HG03064 (cell line): Measurements from ENCODE around the gene CDCA5.
"Not testable (repeated sequence)": the region's sequence is repeated elsewhere in the genome, so short reads cannot be mapped to it uniquely, and the experiment has no call there.

Source experiments
- ATAC-seq: cut with Tn5 transposase; IDR thresholded peaks from one replicate; pipeline ENCODE4 v1.9.1; 2021; ENCODE audit warnings: low read depth; ENCODE audit not compliant: unreplicated experiment

Gene CDCA5

DNA sequence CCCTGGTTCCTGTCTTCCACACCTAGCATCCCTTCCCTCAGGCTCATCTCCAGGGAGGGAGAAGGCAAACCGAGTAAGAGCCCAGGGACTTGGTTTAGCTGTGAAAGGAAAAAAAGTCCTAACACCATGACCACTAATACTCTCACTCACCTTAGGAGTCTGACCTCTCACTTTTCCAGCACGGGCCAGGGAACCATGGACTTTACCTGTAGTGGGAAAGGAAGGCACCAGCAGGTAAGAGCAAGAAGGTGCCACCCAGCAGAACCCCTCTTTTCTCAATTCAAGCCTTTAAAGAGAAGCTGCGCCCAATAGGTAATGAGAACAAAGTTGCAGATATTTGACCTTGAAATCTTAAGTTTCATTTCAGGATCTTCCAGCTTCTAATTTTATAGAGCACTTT is 37.0 kb upstream of the CDCA5 start:
- no peak for ATAC-seq

DNA sequence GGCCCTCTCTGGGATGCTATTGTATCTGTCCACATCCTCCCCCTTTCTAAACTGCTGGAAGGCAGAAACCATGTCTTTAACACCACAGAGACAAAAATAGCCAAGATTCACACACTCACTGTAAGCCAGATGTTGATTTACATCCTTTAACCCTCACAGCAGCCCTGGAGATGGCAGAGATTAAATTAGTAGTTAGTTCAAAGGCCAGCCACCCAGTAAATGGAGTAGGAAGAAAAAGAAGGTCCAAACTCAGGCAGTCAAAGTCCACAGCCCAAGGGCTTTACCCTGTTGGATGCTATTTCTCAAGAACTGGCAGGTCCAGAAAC is 35.8 kb upstream of the CDCA5 start:
- ATAC-seq: no peak

DNA sequence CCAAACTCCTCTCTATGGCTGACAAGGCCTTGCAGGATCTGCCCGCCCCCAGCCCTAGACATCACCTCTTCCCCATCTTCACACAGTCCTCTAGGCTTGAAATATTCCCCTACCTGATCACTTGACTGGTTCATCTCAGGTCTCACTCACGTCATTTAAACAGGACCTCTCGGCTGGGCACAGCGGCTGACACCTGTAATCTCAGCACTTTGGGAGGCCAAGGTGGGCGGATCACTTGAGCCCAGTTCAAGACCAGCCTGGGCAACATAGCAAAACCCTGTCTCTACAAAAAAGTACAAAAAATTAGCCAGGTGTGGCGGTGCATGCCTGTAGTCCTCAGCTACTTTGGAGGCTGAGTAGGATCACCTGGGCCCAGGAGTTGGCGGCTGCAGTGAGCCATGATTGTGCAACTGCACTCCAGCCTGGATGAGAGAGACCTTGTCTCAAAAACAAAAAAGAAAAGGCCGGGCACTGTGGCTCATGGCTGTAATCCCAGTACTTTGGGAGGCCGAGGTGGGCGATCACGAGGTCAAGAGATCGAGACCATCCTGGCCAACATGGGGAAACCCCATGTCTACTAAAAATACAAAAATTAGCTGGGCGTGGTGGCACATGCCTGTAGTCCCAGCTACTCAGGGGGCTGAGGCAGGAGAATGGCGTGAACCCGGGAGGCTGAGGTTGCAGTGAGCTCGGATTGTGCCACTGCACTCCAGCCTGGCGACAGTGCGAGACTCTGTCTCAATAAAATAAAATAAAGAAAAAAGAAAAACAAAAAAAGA is 35.2 kb upstream of the CDCA5 start:
- not testable (repeated sequence) for ATAC-seq

DNA sequence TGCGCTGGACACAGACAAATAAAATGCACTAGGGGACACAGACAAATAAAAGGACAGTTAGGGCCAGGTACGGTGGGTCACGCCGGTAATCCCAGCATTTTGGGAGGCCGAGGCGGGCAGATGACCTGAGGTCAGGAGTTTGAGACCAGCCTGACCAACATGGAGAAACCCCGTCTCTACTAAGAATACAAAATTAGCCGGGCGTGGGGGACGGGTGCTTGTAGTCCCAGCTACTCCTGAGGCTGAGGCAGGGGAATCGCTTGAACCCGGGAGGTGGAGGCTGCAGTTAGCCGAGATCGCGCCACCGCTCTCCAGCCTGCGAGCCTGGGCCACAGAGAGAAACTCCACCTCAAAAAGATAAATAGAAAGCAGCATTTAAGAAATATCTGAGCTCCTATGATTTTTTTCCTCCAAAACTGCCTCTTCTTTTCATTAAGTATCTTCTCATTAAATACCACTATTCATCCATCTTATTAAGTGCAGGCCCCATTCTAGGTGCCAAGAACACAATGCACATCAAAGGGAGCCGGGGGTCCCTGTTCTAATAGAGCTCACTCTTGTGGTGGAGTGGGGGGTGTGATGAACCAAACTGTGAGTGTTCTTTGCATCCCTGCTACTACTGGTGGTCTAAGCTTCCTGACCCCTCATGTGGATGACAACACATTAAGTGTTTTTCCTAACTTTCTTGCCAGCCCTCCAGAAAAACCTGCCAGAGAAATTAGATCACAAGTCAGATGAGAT is 34.4 kb upstream of the CDCA5 start:
- no peak for ATAC-seq

DNA sequence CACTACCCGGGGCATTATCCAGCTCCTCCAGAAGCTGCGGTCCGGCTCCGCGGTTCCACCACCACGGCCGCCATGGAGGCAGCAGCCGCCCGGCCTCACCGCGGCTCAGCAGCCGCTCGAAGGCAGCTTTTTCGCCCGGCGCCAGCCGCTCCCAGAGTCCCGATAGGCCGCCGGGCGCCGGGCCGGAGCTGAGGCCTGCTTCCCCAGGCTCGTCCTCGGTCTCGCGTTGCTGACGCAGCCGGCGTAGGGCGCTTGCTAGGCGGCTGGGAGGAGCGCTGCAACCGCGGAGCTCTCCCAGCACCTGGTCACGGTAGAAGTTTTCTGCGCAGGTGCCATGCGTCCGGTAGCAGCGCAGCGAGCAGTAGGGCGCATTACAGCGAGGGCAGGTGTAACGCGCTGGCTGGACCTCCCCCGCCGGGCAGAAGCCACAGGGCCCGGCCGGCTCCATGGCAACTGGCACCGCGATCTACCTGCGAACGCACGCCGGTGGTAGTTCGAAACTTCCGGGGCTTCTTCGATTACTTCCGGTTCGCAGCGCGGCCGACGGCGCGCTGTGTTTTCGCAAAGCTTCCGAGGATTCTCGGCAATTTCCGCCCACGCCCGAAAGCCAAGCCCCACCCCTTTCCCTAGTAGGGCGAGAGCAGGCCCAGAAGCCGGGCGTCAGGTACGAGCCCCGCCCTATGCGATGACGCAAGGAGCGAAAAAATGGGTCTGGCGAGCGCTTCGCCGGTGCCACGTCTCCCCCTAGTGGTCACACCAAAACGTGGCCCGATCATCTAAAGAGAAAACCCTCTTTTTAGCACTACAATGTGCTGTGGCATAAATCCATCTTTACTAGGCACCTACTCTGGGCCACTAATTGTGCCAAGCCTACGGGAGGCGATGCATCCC is 33.6 kb upstream of the CDCA5 start, which contains the start of gene ZNHIT2:
ZNHIT2 (minus strand) TSS at position 496 of the 891 bp plus-strand sequence; CDS start at position 448, 48 bp downstream.
- ATAC-seq: peak; percentile 51

DNA sequence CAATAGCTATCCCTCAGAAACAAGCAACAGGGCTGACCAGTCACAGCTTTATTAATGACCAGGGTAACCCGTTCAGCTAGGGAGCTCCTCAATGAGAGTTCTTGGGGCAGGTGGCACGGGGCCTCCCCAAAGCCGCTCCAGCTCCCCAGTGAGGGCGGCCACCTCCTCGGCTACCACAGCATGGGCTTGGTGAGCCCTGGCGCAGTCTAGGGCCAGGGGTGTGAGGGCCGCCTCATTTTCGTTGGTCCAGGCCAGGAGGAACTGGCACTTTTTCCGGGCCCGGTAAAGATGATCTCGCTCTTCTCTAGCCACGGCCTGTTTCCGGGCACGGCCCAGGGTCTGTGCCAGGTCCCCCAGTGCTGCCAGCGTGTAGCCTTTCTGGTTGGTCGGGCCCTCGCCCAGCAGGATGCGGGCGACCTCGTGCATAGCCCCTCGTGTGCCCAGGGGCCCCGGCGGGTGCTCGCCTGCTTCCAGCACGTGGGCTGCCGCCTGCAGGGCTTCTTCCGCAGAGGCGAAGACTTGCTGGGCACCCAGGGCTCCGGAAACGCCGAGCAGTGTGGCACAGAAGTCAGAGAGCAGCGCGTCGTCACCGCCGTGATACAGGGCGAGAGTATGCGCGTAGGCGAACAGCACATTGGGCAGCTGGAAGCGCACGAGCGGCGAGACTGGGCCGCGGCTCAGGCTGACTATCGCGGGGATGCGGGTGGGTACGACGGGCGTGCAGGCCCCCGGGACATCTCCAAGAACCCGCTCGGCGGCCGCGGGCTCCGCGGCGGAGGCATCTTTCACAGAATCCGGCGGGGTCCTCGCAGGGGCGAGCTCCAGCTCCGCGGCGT is 32.7 kb upstream of the CDCA5 start:
- no peak for ATAC-seq

DNA sequence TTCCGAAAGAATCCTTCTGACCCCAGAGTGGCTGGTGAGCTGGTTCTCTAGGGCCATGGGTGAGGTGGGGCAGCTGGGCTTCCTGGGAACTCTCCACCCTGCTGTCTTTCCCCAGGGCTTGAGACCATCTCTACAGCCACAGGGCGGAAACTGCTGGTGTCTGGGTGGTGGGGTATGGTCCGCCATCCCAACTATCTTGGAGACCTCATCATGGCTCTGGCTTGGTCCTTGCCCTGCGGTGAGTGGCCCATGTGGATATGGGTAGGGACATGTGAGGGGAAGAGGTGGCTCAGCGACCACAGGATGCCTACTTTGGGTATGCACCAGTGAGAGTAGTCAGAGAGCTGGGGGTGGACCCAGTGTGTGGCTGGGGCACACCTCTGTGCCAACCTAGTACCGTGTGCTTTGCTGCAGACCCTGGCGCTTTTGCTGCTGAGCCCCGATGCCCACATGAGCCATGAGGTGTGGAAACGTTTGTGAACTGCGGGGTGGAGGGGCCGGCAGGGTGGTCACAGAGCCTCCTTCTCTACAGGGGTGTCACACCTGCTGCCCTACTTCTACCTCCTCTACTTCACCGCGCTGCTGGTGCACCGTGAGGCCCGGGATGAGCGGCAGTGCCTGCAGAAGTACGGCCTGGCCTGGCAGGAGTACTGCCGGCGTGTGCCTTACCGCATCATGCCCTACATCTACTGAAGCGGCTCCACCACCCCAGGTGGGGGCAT is 31.7 kb upstream of the CDCA5 start:
- no peak for ATAC-seq

DNA sequence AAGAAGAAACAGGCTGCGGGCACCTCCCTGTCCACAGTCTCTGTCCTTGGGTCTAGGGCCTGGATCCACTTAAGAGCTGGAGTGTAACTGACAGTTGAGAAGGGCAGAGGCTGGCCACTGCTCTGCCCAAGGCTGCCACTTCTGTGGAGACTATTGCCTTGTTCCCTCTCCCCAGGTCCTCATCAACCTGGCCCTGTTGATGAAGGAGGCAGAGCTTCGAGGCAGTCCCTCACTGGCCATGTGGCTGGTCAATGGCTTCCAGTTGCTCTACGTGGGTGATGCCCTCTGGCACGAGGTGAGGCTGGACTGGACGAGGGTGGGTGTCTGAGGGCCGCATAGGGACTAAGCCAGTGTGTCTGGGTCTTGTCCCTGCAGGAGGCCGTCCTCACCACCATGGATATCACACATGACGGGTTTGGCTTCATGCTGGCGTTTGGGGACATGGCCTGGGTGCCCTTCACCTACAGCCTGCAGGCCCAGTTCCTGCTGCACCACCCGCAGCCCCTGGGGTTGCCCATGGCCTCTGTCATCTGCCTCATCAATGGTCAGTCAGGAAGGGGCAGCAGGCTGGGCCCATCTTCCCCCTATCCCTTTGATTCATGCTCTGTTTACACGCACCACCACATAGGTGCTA is 30.8 kb upstream of the CDCA5 start:
- ATAC-seq: no peak

DNA sequence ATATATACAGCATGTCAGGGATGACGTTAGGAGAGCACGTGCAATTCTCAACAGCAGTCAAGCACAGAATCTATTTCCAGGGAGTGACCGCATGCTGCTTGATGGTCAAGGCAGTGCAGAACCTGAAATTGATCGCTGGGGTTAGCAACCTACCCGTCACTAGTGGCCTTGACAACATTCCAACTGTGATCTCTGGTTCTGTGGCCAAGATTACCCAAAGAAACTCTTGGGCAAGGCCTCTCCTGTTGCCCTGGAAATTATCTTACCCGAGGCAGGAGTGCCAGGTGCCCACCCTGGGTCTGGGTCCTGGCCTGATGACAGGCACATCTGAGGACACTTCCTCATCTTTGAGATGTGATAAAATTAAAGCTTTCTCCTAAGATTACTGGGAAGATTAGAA is 30.0 kb upstream of the CDCA5 start:
- no peak for ATAC-seq

DNA sequence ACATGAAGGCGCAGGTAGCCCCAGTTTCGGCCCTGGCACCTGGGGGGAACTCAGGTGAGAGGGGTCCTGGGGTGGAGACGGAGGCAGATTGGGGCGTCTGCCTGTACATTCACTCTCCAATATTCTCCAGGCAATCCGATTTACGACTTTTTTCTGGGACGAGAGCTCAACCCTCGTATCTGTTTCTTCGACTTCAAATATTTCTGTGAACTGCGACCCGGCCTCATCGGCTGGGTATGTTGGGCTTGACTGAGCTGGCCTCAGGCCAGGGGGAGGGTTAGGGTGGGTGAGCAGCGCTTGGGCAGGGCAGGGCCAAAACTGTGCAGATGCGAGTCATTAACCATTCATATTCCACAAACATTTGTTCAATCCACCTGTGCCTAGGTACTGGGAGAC is 29.5 kb upstream of the CDCA5 start:
- no peak for ATAC-seq

DNA sequence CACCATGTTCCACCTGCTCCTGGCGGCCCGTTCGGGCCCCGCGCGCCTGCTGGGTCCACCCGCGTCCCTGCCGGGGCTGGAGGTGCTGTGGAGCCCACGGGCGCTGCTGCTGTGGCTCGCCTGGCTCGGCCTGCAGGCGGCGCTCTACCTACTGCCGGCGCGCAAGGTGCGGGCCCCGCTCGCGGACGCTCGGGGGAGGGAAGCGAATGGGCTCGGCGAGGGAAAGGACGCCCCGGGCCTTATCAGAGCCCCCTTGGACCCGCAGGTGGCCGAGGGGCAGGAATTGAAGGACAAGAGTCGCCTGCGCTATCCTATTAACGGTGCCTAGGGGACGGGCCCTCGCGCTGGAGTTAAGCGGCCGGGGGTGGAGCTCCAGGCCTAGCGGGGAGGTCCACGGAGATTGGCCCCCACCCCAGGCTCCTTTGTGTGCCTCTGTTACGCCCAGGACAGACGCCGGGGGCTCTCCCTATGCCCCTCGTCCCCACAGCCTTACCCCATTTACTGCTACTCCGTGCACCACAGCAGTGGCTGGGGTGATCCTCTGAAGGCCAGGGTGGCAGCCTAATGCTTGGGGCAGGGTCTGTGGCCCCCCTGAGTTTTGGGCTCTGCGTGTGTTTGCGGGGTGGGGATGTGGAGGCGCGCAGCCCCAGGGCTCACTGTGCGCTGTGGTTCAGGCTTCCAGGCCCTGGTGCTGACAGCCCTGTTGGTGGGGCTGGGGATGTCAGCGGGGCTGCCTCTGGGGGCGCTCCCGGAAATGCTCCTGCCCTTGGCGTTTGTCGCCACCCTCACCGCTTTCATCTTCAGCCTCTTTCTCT is 28.9 kb upstream of the CDCA5 start:
- ATAC-seq: no peak

DNA sequence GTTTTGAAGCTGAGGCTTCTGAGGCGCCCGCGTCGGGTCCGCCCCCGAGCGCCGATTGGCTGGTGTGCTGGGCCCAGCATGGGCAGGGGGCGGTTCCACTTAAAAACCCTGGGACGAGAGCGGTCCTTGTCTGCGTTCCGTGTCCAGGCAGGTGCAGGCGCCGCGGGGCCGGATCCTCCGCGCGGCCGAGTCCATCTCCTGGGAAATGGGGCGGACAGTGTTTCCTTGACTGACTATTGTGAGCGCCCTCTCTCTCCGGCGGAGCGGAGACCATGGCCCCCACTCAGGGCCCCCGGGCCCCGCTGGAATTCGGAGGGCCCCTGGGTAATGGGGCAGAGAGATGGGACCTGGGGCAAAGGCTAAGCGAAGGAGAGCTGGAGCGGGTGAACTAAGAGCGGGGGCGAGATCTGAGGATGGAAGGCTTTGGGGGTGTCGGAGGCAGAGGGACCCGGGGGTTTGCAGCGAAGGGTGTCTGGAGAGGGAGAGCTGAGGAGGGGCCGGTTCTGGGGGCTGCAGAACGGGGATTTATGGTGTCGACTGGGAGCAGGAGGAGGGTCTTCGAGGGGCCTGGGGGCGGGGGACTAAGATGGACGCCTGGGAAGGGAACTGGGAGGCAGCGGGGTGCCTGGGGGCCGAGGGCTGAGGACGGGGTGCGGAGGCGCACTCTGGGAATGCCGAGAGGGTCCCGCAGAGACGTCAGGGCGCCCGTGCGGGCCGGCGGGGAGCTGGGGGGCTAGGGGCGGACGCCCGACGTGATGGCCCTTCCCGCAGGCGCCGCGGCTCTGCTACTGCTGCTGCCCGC is 28.1 kb upstream of the CDCA5 start, which contains the start of gene TM7SF2:
TM7SF2 (plus strand) TSS at position 129 of the 802 bp plus-strand sequence; CDS start at position 273, 144 bp downstream.
- no peak for ATAC-seq

DNA sequence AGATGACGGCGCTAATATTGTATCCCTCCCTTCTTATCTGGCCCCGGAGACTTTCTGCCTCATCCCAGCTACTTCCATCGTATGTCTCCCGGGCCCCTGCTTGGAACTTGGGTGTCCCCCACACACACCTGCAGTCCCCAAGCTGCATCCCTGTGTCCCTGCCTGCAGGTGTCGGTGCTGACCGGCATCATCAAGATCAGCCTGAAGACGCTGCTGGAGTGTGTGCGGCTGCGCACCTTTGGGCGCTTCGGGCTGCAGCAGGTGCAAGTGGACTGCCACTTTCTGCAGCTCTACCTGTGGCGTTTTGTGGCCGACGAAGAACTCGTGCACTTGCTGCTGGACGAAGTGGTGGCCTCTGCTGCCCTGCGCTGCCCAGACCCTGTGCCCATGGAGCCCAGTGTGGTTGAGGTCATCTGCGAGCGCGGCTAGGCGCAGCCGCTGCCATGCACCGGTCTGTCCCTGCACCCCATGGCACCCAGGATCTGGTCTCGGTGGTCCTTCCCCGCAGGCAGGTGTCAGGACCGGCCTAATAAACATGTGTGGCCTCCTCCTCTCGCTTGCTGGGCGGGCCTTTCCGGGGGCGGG is 27.4 kb upstream of the CDCA5 start:
- no peak for ATAC-seq

DNA sequence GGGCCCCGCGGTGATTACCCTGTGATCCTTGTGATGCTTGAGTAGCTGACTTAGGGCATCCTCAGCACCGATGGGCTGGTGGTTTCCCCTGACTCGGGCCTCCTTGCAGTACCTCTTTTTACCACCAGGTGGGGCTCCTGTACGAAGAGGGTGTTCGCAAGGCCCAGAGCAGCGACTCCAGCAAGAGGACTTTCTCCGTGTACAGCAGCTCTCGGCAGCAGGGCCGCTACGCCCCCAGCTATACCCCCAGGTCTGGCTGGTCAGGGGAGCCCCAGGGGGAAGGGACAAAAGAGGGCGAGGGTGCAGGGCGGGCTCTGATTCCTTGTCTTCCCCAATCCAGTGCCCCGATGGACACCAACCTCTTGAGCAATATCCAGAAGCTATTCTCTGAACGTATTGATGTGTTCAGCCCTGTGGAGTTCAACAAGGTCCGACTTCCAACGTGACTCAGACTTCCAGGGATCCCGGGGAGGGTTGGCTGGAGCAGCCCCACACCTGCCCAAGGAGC is 26.6 kb upstream of the CDCA5 start:
- ATAC-seq: no peak

DNA sequence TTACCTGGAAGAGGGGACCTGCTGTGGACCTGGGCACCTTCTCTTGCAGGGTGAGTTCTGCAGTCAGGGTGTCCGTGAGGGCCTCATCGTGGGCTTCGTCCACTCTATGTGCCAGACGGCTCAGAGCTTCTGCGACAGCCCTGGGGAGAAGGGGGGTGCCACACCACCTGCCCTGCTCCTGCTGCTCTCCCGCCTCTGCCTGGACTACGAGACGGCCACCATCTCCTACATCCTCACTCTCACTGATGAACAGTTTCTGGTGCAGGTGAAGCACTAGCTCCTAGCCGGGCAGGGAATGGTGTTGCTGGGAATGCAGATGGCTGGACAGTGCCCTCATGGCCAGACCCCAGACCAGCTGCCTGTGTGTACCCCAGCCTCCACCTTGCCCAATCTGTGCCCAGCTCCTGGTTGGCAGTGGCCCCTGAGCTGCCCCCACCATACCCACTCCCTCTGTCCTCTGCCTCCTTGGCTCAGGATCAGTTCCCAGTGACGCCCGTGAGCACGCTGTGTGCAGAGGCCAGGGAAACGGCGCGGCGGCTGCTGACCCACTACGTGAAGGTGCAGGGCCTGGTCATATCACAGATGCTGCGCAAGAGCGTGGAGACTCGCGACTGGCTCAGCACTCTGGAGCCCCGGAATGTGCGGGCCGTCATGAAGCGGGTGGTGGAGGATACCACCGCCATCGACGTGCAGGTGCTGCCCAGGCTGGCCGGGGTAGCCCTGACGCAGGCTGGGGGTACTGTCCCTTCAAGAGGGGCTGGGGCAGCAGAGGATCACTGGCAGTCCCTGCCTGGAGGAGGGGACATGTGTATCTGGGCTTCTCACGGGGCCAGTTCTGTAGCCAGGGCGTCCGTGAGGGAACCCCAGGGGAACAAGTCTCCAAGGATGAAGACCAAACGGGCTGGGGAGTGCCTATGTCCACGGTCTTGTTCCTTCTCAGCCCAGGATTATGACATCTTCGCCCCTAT is 25.7 kb upstream of the CDCA5 start:
- no peak for ATAC-seq
